Neural cell (in vitro differentiated cells): Measurements from ENCODE around the gene BLNK. TPM values are rescaled to one million over a fixed set of nuclear protein-coding genes. Genes with fewer than 3 reads are reported as not detected.

ENCODE experiments used
- H2AFZ ChIP-seq: fragments of 200-600, 300-800 bp; sonication (generic), shearing (Covaris generic); 2 replicates; pipeline ENCODE4 v1.6.0; 2014; ENCODE audit warnings: low read depth, mild to moderate bottlenecking, antibody characterized with exemption, low read length, moderate library complexity
- H3F3A ChIP-seq: fragments of 200-600 bp; shearing (Covaris generic); 2 replicates; pipeline ENCODE4 v1.6.1; 2016; ENCODE audit warnings: mild to moderate bottlenecking, moderate library complexity, mixed read lengths, antibody characterized with exemption, low read length; ENCODE audit not compliant: insufficient read depth, poor library complexity, severe bottlenecking
- H3K27ac ChIP-seq: fragments of 200-600, 300-800 bp; sonication (generic), shearing (Covaris generic); 2 replicates; pipeline ENCODE4 v1.5.1; 2014; ENCODE audit warnings: mild to moderate bottlenecking, low read length, moderate library complexity
- H3K27me3 ChIP-seq: fragments of 300-800, 200-600 bp; sonication (generic), shearing (Covaris generic); 2 replicates; pipeline ENCODE4 v1.6.0; 2014; ENCODE audit warnings: mild to moderate bottlenecking, low read depth, low read length, moderate library complexity; ENCODE audit not compliant: insufficient read depth
- H3K36me3 ChIP-seq: fragments of 300-800, 200-600 bp; sonication (generic), shearing (Covaris generic); 2 replicates; pipeline ENCODE4 v1.5.1; 2014; ENCODE audit warnings: mild to moderate bottlenecking, antibody characterized with exemption, low read length, moderate library complexity; ENCODE audit not compliant: insufficient read depth
- H3K4me2 ChIP-seq: fragments of 300-800, 200-600 bp; sonication (generic), shearing (Covaris generic); 2 replicates; pipeline ENCODE4 v1.6.0; 2014; ENCODE audit warnings: mild to moderate bottlenecking, low read length
- H3K4me3 ChIP-seq: fragments of 300-800, 200-600 bp; sonication (generic), shearing (Covaris generic); 2 replicates; pipeline ENCODE4 v1.5.1; 2014; ENCODE audit warnings: mild to moderate bottlenecking, low read length, moderate library complexity
- H3K79me2 ChIP-seq: fragments of 200-600 bp; shearing (Covaris generic); replicated peaks from 2 replicates; pipeline ENCODE4 v1.6.0; 2014; ENCODE audit warnings: mild to moderate bottlenecking, low read length, moderate library complexity; ENCODE audit not compliant: insufficient read depth
- H3K9ac ChIP-seq: fragments of 300-800, 200-600 bp; sonication (generic), shearing (Covaris generic); 2 replicates; pipeline ENCODE4 v1.6.1; 2016; ENCODE audit warnings: mild to moderate bottlenecking, low read length, mixed read lengths
- H3K9me2 ChIP-seq: fragments of 200-600 bp; shearing (Covaris generic); 2 replicates; pipeline ENCODE4 v1.6.1; 2016; ENCODE audit warnings: mild to moderate bottlenecking, low read length, mixed read lengths; ENCODE audit not compliant: insufficient read depth
- H3K9me3 ChIP-seq: fragments of 200-600, 300-800 bp; sonication (generic), shearing (Covaris generic); 2 replicates; pipeline ENCODE4 v1.6.1; 2016; ENCODE audit warnings: mild to moderate bottlenecking, mixed run types, low read length, moderate library complexity, mixed read lengths
- H4K20me1 ChIP-seq: fragments of 200-600 bp; shearing (Covaris generic); 2 replicates; pipeline ENCODE4 v1.6.1; 2016; ENCODE audit warnings: mild to moderate bottlenecking, mixed run types; ENCODE audit not compliant: insufficient read depth
- CTCF ChIP-seq: fragments of 450-650 bp; IDR thresholded peaks from 2 replicates; pipeline ENCODE4 v1.5.1; 2014; ENCODE audit warnings: antibody characterized with exemption, mild to moderate bottlenecking, moderate library complexity; ENCODE audit not compliant: poor library complexity, severe bottlenecking
- EP300 ChIP-seq: fragments of 450-650 bp; conservative IDR thresholded peaks from 2 replicates; pipeline ENCODE4 v1.6.1; 2014; ENCODE audit warnings: antibody characterized with exemption, mild to moderate bottlenecking, moderate library complexity; ENCODE audit not compliant: poor library complexity, severe bottlenecking
- EZH2 ChIP-seq: fragments of 200-600, 300-800 bp; shearing (Covaris generic), sonication (generic); IDR thresholded peaks from 2 replicates; pipeline ENCODE4 v1.6.1; 2014; ENCODE audit warnings: antibody characterized with exemption, low read length, borderline replicate concordance, mild to moderate bottlenecking; ENCODE audit not compliant: insufficient read depth, poor library complexity, severe bottlenecking
- MXI1 ChIP-seq: fragments of 450-650 bp; conservative IDR thresholded peaks from 2 replicates; pipeline ENCODE4 v1.6.1; 2014; ENCODE audit warnings: antibody characterized with exemption, mild to moderate bottlenecking; ENCODE audit not compliant: poor library complexity, severe bottlenecking
- POLR2AphosphoS5 ChIP-seq: IDR thresholded peaks from 2 replicates; pipeline ENCODE4 v1.6.1; 2012
- RAD21 ChIP-seq: fragments of 450-650 bp; conservative IDR thresholded peaks from 2 replicates; pipeline ENCODE4 v1.6.1; 2014; ENCODE audit warnings: antibody characterized with exemption, mild to moderate bottlenecking, moderate library complexity
- REST ChIP-seq: IDR thresholded peaks from 2 replicates; pipeline ENCODE4 v1.6.1; 2012; ENCODE audit warnings: borderline replicate concordance
- SMC3 ChIP-seq: fragments of 450-650 bp; conservative IDR thresholded peaks from 2 replicates; pipeline ENCODE4 v1.6.1; 2014; ENCODE audit warnings: antibody characterized with exemption, mild to moderate bottlenecking, moderate library complexity; ENCODE audit not compliant: poor library complexity
- TAF1 ChIP-seq: IDR thresholded peaks from 2 replicates; pipeline ENCODE4 v1.6.1; 2012; ENCODE audit warnings: low read depth
- polyA plus RNA-seq: library from polyadenylated mRNA; depleted of rRNA; stranded (reverse); fragments of >200 nt; gene quantifications from 2 replicates; pipeline ENCODE4 v1.2.3, GENCODE V29; 2014

The BLNK gene
- polyA plus RNA-seq, 1 donor from 2014 or later = not detected

GRCh38 chr10:96306516-96306915, 35.1 kb upstream of the BLNK start:
- no peak for TF ChIP-seq EP300
- no peak for TF ChIP-seq EZH2
- TF ChIP-seq POLR2AphosphoS5 = no peak
- TF ChIP-seq CTCF = no peak
- no peak for TF ChIP-seq TAF1
- no peak for TF ChIP-seq SMC3
- no peak for TF ChIP-seq REST
- TF ChIP-seq RAD21 = no peak
- TF ChIP-seq MXI1 = no peak
- Histone ChIP-seq H3K27me3 (no peaks in the 10 kb centered on the region), H3K9me2 (no peaks in the 10 kb centered on the region), H3K4me3 (no peak overlapping the region), H2AFZ (no peak overlapping the region), H3K27ac (no peak overlapping the region), H3K4me2 (no peak overlapping the region), H4K20me1 (no peaks in the 10 kb centered on the region), H3K9me3 (no peaks in the 10 kb centered on the region), H3K36me3 (no peaks in the 10 kb centered on the region), H3K9ac (no peak overlapping the region), H3K79me2 (no peaks in the 10 kb centered on the region), H3F3A (no peaks in the 10 kb centered on the region)

- TF ChIP-seq SMC3 = no peak
- no peak for TF ChIP-seq REST
- no peak for TF ChIP-seq TAF1
- no peak for TF ChIP-seq EP300
- no peak for TF ChIP-seq MXI1
- TF ChIP-seq RAD21 = no peak
- no peak for TF ChIP-seq POLR2AphosphoS5
- no peak for TF ChIP-seq EZH2
- TF ChIP-seq CTCF = no peak
- Histone ChIP-seq H3K27ac (no peak overlapping the region), H3K9ac (no peak overlapping the region), H3K79me2 (no peaks in the 10 kb centered on the region), H2AFZ (no peak overlapping the region), H3K27me3 (no peaks in the 10 kb centered on the region), H3K36me3 (no peaks in the 10 kb centered on the region), H3K4me2 (no peak overlapping the region), H3K9me3 (no peaks in the 10 kb centered on the region), H3K4me3 (no peak overlapping the region), H3K9me2 (no peaks in the 10 kb centered on the region), H3F3A (no peaks in the 10 kb centered on the region), H4K20me1 (no peaks in the 10 kb centered on the region)
These were observed 33.6 kb upstream of the BLNK start for GRCh38 chr10:96305019-96305418.
